Transverse colon (tissue), 4 donors: ENCODE results near the gene SPINK7. TPM values are rescaled to one million over a fixed set of nuclear protein-coding genes. Genes with fewer than 3 reads are reported as not detected.
A peak's percentile ranks its signal among the peaks of the same experiment; 100 is the strongest.
"Not testable (repeated sequence)": the region's sequence is repeated elsewhere in the genome, so short reads cannot be mapped to it uniquely, and the experiment has no call there.

Experiments
- DNase-seq: peaks from one replicate; pipeline ENCODE4 v3.0.0-alpha.2; 2019
- H3K27ac ChIP-seq, 4 donors: fragments of 200-600 bp; sonication (generic); 2 replicates each; pipeline ENCODE4 v1.5.1; 2016 to 2018; ENCODE audit warnings: inconsistent platforms in 4 of 4
- H3K27me3 ChIP-seq: fragments of 200-600 bp; sonication (generic); 2 replicates; pipeline ENCODE4 v1.5.1; 2017; ENCODE audit warnings: inconsistent platforms
- H3K36me3 ChIP-seq, 4 donors: fragments of 200-600 bp; sonication (generic); 2 replicates each; pipeline ENCODE4 v1.5.1; 2017 to 2019; ENCODE audit warnings: inconsistent platforms in 4 of 4
- H3K4me1 ChIP-seq, 4 donors: fragments of 200-600 bp; sonication (generic); 2 replicates each; pipeline ENCODE4 v1.5.1; 2017 to 2020; ENCODE audit warnings: inconsistent platforms in 4 of 4
- H3K4me3 ChIP-seq, 4 donors: fragments of 200-600 bp; sonication (generic); 1 replicate in 1 of 4; 2 replicates in 3 of 4; pipeline versions ENCODE4 v1.5.1 to v1.6.1; 2017 to 2019; ENCODE audit warnings: inconsistent platforms in 4 of 4
- H3K9me3 ChIP-seq, 2 donors: fragments of 200-600 bp; sonication (generic); 2 replicates each; pipeline ENCODE4 v1.5.1; 2017 to 2019; ENCODE audit warnings: inconsistent platforms in 2 of 2
- CTCF ChIP-seq, 5 experiments: fragments of 200-600 bp in 3 of 5; fragments of 450-650 bp in 2 of 5; sonication (generic) in 3 of 5; IDR thresholded peaks; 1 replicate in 2 of 5; 2 replicates in 3 of 5; pipeline ENCODE4 v1.5.1; 2016 to 2017; ENCODE audit warnings: antibody characterized with exemption in 5 of 5, inconsistent platforms in 3 of 5, mild to moderate bottlenecking in 2 of 5, moderate library complexity in 1 of 5
- EP300 ChIP-seq: sonication (generic); formaldehyde crosslinking; IDR thresholded peaks from one replicate; pipeline ENCODE4 v1.6.1; 2017; ENCODE audit warnings: antibody characterized with exemption, low read depth
- POLR2A ChIP-seq: fragments of 450-650 bp; IDR thresholded peaks from one replicate; pipeline ENCODE4 v1.6.1; 2016; ENCODE audit warnings: antibody characterized with exemption, mild to moderate bottlenecking, moderate library complexity
- POLR2AphosphoS5 ChIP-seq, 3 donors: sonication (generic); formaldehyde crosslinking; IDR thresholded peaks; one replicate each; pipeline ENCODE4 v1.6.1; 2016; ENCODE audit warnings: antibody characterized with exemption in 3 of 3
- WGBS, 2 donors: methylation state at CpG; one replicate each; pipeline ENCODE4 v1.1.5; 2018; ENCODE audit warnings: low coverage in 1 of 2; 5-methylcytosine and 5-hydroxymethylcytosine counted together
- in situ Hi-C, 4 donors: fragments of 200-750 bp; cut with MboI; loops; one replicate each; pipeline versions ENCODE4 v1.15.0 to v1.15.1; 2017; ENCODE audit warnings: low sequenced_read_pairs in 3 of 4, low pct_ligation_motif_present in 1 of 4, low pct_unique_long_range_greater_than_20kb in 1 of 4
- intact Hi-C: fragments of 100-400 bp; cut with DNase I; formaldehyde crosslinking; loops from one replicate; pipeline ENCODE4 v1.15.1; 2023; ENCODE audit warnings: low total_unique reads
- total RNA-seq, 4 donors: library from RNA; depleted of rRNA; stranded (reverse); fragments of >200 nt; gene quantifications; one replicate each; pipeline ENCODE4 v1.1.0, GENCODE V29; 2016

Gene SPINK7
- total RNA-seq, 4 donors from 2014 or later, result not detected

GRCh38 chr5:148311484-148311883 is 739 bp upstream of the SPINK7 start:
- in situ Hi-C loops, result no loop called here
- Histone ChIP-seq H3K4me1 (no peaks in the 10 kb centered on the region), H3K4me3 (no peak overlapping the region), H3K27me3 (no peaks in the 10 kb centered on the region), H3K9me3 (no peaks in the 10 kb centered on the region), H3K36me3 (no peaks in the 10 kb centered on the region), H3K27ac (no peak overlapping the region)
- TF ChIP-seq CTCF (IDR thresholded peaks at IDR 0.05) (no peak), POLR2A (no peak), EP300 (no peak), POLR2AphosphoS5 (IDR thresholded peaks at IDR 0.05) (no peak)
- intact Hi-C loops, result no loop called here
- DNase-seq, result no peak
- WGBS, 2 donors, result 74 to 85% methylated on average over 1 to 3 of the region's 3 CpGs

GRCh38 chr5:148314187-148314586 is 2.0 kb downstream of the SPINK7 start:
- H3K9me3 ChIP-seq, result no peaks in the 10 kb centered on the region
- no peak overlapping the region for H3K4me3 ChIP-seq
- WGBS, 2 donors, result 89 to 92% methylated on average over 2 of the region's 2 CpGs
- H3K27ac ChIP-seq, result no peak overlapping the region
- intact Hi-C loops (no loop called here), in situ Hi-C loops (no loop called here)
- no peaks in the 10 kb centered on the region for H3K36me3 ChIP-seq
- H3K4me1 ChIP-seq, result no peaks in the 10 kb centered on the region
- H3K27me3 ChIP-seq, result no peaks in the 10 kb centered on the region
- TF ChIP-seq CTCF (IDR thresholded peaks at IDR 0.05) (no peak), POLR2AphosphoS5 (IDR thresholded peaks at IDR 0.05) (no peak), EP300 (no peak), POLR2A (no peak)
- no peak for DNase-seq

DNA sequence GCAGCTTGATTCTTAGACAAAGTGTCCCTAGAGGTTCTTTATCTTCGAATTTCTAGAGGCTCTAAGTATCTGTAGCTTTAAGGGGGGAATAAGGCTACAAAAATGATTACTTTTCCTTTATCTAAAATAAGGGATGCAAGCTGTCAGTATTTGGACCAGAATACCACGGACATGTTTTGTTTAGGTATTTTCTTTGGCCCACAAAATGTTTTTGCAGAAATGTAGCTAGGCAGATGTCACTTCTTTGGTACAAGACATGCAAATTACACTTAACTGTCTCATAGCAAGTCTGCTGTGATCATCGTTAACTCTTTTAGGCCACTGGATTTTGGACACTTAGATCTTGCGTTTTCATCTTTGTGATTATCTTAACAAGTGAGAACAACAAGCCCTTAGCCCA is 2.5 kb downstream of the SPINK7 start:
- Histone ChIP-seq H3K27me3 (no peaks in the 10 kb centered on the region), H3K9me3 (no peaks in the 10 kb centered on the region), H3K27ac (no peak overlapping the region), H3K36me3 (no peaks in the 10 kb centered on the region), H3K4me1 (no peaks in the 10 kb centered on the region), H3K4me3 (no peak overlapping the region)
- intact Hi-C loops (no loop called here), in situ Hi-C loops (no loop called here)
- WGBS, 2 donors, result 61 to 79% methylated on average over 4 of the region's 4 CpGs
- TF ChIP-seq POLR2A (no peak), EP300 (no peak), CTCF (IDR thresholded peaks at IDR 0.05) (no peak), POLR2AphosphoS5 (IDR thresholded peaks at IDR 0.05) (no peak)
- DNase-seq, result no peak

DNA sequence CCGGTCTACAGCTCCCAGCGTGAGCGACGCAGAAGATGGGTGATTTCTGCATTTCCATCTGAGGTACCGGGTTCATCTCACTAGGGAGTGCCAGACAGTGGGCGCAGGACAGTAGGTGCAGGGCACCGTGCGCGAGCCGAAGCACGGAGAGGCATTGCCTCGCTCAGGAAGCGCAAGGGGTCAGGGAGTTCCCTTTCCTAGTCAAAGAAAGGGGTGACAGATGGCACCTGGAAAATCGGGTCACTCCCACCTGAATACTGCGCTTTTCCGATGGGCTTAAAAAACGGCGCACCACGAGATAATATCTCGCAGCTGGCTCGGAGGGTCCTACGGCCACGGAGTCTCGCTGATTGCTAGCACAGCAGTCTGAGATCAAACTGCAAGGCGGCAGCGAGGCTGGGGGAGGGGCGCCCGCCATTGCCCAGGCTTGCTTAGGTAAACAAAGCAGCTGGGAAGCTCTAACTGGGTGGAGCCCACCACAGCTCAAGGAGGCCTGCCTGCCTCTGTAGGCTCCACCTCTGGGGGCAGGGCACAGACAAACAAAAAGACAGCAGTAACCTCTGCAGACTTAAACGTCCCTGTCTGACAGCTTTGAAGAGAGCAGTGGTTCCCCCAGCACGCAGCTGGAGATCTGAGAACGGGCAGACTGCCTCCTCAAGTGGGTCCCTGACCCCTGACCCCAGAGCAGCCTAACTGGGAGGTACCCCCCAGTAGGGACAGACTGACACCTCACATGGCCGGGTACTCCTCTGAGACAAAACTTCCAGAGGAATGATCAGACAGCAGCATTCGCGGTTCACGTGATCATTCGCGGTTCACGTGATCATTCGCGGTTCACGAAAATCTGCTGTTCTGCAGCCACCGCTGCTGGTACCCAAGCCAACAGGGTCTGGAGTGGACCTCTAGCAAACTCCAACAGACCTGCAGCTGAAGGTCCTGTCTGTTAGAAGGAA is 8.1 kb downstream of the SPINK7 start:
- in situ Hi-C loops, H3K9me3 ChIP-seq, DNase-seq, H3K36me3 ChIP-seq, intact Hi-C loops, H3K27me3 ChIP-seq, H3K4me1 ChIP-seq: not testable (repeated sequence)
- Histone ChIP-seq H3K27ac (peak overlapping the region in 1 of 4 donors; percentile 39), H3K4me3 (peak overlapping the region in 3 of 4 donors; percentile 19 to 31 (median 29))
- 19 to 67% methylated on average over 7 to 30 of the region's 42 CpGs for WGBS, 2 donors
